DMS53 treated with DMSO at 0.1 percent for 48 hours (cell line): ENCODE data around the gene TREML2.
"Not testable (repeated sequence)": the region's sequence is repeated elsewhere in the genome, so short reads cannot be mapped to it uniquely, and the experiment has no call there.

ENCODE experiments used
- DNase-seq: peaks from one replicate; lab custom pipeline; 2025; ENCODE audit not compliant: unreplicated experiment; lab: John Stamatoyannopoulos, UW

TREML2 gene

DNA sequence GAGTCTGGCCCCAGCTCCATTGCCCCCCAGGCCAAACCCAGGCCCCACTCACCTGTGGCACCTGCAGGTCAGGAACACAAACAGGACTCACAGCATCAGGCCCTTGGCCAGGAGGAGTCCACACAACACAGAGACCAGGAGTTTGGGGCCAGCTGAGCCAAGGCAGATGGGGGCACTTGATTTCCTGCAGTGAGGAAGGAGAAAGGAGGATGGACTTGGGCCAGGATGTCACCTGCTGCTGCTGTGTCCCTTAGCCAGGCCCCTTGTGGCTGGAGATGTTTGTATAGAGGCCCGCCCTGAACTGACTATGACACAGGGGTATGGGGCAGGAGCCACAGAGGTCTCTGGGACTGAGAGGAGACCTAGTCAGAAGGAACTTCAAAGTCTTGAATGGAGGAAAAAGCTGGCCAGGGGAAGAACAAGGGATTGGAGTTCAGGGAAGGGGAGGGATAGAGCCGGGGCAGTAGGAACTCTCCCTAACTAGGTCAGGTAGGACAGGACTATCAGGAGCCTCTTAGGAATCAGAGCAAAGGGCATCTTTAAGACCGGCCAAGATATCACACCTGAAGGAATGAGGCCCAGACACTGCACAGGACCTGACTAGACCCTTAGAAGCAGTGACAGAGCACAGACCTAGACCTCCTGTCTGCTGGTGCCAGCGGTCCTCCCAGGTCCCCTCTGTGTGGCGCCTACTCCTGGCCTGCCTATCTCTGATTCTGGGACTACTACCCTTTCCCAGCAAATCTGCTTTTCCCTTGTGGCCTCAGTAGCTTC, 8.8 kb upstream of the TREML2 start:
- DNase-seq, result no peak

- DNase-seq, result no peak
Observed at GRCh38 chr6:41208439-41209106, 7.6 kb upstream of the TREML2 start.

GRCh38 chr6:41204156-41204555, 3.2 kb upstream of the TREML2 start:
- DNase-seq, result no peak

DNA sequence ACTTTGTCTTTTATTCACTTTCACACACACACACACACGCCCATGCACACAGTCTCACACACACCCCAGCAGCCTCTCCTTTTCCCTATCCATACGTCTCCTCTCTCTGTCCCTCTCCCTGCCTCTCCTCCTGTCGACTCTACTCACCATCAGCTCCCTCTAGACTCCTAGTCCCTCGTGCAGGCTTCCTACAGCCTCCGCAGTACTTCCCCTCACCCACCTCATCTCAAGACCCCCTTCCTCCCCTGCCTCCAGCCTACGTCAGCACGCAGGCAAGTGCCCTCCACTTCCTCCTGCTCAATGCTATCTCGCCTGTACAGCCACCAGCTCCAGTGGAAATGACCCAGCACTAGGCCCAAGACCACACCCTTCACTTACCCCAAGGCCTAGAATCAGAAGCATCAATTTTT, 820 bp upstream of the TREML2 start:
- no peak for DNase-seq

GRCh38 chr6:41200296-41200900, 551 bp downstream of the TREML2 start:
- DNase-seq, result no peak

DNA sequence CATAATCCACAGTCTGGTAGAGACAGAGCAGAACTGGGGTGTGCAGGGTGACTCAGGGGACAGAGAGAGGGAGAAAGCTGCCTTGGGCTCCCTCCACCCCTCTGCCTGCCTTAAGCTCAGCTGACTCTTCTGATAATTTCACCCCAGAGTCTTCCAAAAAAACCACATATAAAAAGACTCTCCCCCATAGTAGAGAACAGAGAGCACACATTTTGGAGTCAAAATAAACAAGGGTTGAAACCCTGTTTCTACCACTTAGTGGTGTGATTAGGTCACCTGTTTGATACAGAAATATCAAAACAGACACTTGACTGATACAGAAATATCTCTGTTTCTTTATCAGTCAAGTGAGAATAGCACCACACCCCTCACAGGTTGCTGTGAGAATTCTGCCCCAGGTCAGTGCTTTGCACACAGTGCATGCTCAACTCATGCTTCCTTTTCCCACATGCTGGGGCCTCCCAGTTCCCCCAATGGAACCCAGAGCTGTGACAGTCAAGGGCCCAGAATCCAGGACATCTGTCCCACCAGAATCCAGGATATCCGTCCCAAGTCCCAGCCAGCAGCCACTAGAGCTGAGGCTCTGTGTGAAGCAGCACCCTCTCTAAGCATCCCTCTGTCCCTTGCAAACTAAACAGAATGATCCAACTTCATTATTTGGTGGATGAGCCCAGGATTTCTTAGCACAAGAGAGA, 1.2 kb downstream of the TREML2 start:
- no peak for DNase-seq

DNA sequence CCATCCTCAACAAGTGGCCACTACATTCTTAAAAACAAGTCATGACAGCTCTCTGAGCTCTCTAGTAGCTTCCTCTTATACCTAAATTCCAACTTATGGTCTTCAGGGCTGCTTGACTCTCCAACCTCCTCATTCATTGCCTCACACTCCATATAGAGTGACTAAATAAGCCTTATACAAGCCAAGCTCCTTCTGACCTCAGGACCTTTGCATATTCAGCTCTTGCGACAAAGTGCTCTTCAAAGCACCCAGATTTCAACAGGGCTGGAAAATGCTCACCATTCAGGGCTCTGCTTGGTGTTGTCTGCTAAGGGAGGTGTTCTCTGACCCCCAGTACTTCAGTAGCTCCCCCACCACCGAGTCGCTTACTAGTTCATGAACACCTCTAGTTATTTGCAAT, 3.7 kb downstream of the TREML2 start:
- no peak for DNase-seq

- no peak for DNase-seq
Observed at GRCh38 chr6:41194386-41194785, 6.6 kb downstream of the TREML2 start.

DNA sequence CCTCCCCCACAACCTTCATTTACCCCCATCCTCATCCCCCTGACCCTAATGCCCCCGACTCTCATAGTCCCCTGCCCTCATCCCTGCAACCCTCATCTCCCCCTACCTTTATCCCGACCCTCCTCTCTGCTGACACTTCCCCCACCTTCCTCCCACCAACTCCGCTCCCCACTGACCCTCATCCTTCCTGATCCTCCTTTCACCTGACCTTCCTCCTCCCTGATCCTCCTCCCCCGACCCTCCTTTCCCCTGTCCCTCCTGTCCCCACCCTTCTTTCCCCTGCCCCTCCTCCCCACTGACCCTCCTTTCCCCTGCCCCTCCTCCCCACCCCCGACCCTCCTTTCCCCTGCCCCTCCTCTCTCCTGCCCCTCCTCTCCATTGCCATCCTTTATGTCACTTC, 7.1 kb downstream of the TREML2 start:
- no peak for DNase-seq

- no peak for DNase-seq
Observed at GRCh38 chr6:41193171-41193734, 7.7 kb downstream of the TREML2 start.

DNA sequence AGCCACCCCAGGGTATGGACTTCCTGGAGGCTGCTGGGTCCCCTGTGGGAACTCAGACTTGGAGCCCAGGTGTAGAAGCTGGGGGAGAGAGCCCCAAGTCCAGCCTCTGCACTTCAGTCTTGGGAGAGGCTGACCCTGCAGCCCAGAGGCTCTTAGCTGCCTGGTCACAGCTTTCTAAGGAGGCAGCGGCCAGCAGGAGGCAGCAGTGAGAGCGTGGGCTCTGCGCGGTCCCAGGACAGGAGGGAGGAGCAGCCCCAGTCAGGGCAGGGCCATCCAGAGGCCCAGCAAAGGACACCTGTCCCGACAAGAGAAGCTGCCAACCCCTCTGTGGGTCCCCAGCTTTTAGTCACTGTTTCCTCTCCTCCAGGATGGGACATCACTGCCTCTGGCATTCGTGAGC, 9.4 kb downstream of the TREML2 start:
- DNase-seq, result no peak

- no peak for DNase-seq
Observed at GRCh38 chr6:41190791-41191190, 10.2 kb downstream of the TREML2 start.

DNA sequence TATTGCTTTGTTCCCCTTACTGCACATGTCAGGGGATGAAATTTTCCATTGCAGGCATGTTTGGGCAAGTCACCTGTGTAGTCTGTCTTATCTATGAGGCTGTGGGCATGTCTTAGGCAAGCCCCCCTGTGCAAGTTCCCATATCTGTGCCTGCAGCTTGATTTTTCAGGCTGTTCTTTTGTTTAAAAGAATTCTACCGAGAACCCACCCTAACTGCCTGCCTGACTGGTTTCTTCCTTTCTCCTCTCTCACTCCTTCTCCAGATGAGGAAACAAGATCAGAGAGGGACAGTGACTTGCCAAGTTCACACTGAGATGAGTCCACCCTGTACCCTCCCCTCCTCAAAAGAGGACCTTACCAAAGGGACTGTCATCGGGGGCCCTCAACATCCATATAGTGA, 11.0 kb downstream of the TREML2 start:
- no peak for DNase-seq

GRCh38 chr6:41189046-41189445, 11.9 kb downstream of the TREML2 start:
- DNase-seq, result not testable (repeated sequence)

DNA sequence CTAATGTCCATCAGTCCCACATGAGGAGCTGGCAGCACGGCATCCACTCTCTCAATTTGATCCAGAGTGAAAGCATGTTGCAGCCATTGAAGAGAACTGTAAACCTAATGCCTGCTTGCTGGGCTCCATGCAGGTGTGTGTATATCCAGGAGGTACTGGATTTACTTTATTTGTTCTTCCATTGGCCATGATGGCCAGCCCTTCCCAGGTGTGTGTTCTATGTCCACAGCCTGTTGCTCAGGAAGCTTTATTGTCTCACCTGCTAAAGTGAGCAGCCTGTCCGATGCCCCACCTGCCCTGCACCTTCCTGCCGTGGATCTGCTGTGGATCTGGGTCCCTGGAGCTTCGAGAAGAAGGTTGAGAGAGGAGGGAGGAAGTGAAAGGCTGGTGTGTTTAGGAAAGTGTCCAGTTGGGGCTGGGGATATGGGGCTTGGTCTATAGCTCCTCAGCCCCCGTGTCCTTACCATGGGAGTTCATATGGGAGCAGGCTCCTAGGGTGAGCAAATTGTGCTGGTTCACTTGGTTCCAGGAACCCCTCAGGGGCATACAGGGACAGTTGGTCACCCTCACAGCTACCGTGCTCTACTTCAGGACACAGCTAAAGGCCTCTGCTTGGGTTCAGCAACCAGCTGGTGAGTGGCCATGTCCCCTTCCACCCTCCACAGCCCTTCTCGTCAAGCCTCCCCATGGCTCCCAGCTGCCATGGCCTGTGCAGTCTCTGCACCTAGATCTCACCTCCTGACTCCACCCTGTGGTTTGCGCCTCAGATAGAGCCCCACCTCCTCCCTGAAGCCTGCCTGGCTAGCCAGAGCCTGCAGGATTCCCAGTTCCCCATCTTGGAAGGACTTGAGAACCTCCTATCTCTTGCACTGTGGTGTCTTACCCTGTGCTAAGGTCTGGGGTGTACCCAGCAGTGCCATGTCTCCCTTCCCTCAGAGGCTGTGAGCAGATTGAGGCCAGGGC, 12.7 kb downstream of the TREML2 start:
- DNase-seq, result peak; percentile 79

DNA sequence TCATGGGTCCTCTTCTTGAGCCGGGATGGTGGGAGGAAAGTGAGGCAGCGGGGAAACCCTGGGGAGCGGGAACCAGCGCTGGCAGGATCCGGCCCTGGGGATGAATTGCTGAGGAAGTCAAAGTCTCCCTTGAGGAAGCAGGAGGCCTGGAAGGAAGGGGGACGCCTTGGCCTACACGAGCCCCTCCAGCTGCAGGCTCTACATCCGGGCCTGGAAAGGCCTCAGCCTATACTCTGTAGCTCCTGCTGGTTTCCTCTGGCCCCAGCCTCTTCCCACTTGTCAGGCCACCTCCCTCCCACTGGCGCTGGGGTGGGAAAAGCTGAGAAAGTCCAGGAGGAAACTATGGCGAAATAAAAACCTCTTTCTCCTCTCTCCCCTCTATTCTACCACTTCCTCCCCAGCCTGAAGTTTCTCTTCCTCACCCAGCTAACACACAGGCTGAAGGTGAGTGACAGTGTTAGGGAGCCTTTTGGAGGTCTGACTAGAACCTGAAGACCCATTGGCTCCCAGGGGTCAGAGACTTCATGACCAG, 14.9 kb downstream of the TREML2 start:
- no peak for DNase-seq

DNA sequence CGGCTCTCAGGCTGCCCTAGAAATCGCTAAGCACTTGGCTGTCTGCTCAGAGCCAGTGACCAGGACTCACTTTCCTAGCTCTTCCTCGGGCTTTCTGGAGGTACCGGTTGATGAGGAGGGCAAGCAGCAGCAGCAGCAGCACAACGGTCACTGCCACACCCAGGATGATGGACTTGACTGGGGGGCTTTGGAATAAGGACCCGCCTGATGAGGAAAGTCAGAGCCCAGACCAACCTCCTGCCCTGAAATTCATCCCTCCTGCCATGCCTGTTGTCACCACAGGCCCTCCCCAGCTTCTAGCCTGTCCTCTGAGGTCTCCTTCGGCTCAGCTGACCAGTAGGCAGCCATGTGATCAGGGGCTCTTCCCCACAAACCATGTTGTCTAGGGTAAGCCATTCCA, 16.2 kb downstream of the TREML2 start:
- no peak for DNase-seq

DNA sequence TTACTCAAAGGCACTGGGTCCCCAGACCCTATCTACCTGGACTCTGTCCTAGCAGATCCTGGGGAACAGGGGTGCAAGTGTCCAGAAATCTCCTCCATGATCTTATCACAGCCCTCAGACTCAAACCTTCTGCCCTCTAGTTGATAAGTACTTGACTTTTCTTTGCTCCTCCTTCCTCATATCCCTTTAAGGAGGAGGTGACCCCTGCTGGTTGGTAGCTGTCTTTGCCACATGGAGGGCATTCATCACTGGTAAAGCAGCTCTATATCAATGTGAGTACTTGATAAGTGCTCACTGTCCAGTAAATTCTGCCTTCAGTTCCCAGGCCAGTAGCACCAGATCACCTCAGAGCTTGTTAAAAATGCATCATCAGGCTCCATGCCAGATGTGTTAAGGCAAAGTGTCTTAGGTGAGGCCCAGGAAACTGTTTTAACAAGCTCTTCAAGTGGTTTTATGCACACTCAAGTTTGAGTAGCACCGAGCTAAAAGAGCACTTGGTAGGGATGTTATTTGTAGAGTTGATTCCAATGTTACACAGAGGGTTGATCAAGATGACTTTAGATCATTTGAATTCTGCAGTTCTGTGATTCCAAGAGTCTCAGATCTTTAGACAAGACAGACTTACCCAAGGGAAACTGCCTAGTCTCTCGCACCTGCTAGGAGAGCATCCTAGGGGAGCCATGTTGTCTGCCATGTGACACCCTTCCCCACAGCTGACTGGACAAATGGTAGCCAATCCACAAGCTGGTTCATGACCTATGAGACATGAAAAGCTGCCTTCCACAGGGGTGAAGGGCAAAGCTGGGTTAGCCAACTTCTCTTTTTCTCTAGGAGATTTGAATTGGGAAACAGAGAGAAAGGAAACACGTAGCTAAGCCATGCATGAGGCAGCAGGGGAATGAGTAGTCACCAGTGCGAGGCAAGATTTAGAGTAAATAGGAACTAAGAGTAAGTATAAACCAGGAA, 18.6 kb downstream of the TREML2 start:
- DNase-seq, result peak; percentile 79

GRCh38 chr6:41181566-41181965, 19.4 kb downstream of the TREML2 start:
- DNase-seq, result no peak
